ENCODE measurements around the gene TAF9B. TPM values are rescaled to one million over a fixed set of nuclear protein-coding genes. Genes with fewer than 3 reads are reported as not detected.

Gene TAF9B
- total and polyA plus RNA-seq, 2 donors (not counting 3 experiments of a cell fraction or from before 2014, with no cell fraction given), result 16.0 to 25.9 TPM

- H2AFZ ChIP-seq (ENCODE audit: low read depth, low read length), result no peak overlapping the region
- H3K4me2 ChIP-seq (ENCODE audit: insufficient read depth, low read length), result no peak overlapping the region
- no peaks in the 10 kb centered on the region for H3K9me3 ChIP-seq (replicated peaks; ENCODE audit: control insufficient read depth, insufficient read depth, low read length)
- H3K36me3 ChIP-seq (ENCODE audit: control insufficient read depth in 2 of 2, extremely low read depth in 1 of 2, insufficient read depth in 2 of 2, low read length in 2 of 2), result peaks cover 3 to 5% of the 10 kb centered on the region in 2 experiments
- H3K9ac ChIP-seq (replicated peaks; ENCODE audit: extremely low read depth, insufficient read depth, low read length), result no peak overlapping the region
- H3K79me2 ChIP-seq (ENCODE audit: control insufficient read depth, insufficient read depth, low read length), result peaks cover 23% of the 10 kb centered on the region
- ChIA-PET CTCF (no interaction called here), POLR2A (no interaction called here)
- H4K20me1 ChIP-seq (replicated peaks; ENCODE audit: control insufficient read depth, extremely low read depth, insufficient read depth, low read length), result no peaks in the 10 kb centered on the region
- BruUV-seq (replicated peaks), result no TSS peak
- DNase-seq (ENCODE audit: low read depth, low spot score), result no peak
- no peak overlapping the region for H3K27ac ChIP-seq (ENCODE audit: insufficient read depth, low read depth, low read length)
- dilution Hi-C loops (cut with MboI; ENCODE audit: extremely low pct_ligation_motif_present, low sequenced_read_pairs) (no loop called here), intact Hi-C loops (cut with micrococcal nuclease) (no loop called here)
- H3K9me1 ChIP-seq (replicated peaks; ENCODE audit: control insufficient read depth, extremely low read depth, insufficient read depth, low read length), result no peaks in the 10 kb centered on the region
- no peak for TF ChIP-seq FOS (IDR thresholded peaks at IDR 0.05; ENCODE audit: borderline replicate concordance, insufficient read depth, low read length)
- no peak for TF ChIP-seq MAX (IDR thresholded peaks at IDR 0.05; ENCODE audit: insufficient read depth, insufficient read length)
- no peak for TF ChIP-seq POLR2AphosphoS5 (IDR thresholded peaks at IDR 0.05; ENCODE audit: insufficient read depth, low read depth, low read length)
- no peak for TF ChIP-seq CTCF (IDR thresholded peaks at IDR 0.05; ENCODE audit: extremely low read depth in 1 of 2, insufficient read depth in 1 of 2, low read depth in 1 of 2, low read length in 2 of 2)
- TF ChIP-seq EZH2 (IDR thresholded peaks at IDR 0.05; ENCODE audit: borderline replicate concordance, low read depth, low read length, severe bottlenecking), result no peak
- TF ChIP-seq POLR2A (IDR thresholded peaks at IDR 0.05; ENCODE audit: low read depth, low read length), result no peak
- TF ChIP-seq GATA2 (IDR thresholded peaks at IDR 0.05; ENCODE audit: insufficient read depth, insufficient read length, low read depth, low read length), result no peak
- TF ChIP-seq MYC (IDR thresholded peaks at IDR 0.05; ENCODE audit: low read depth, low read length), result no peak
- no peak for TF ChIP-seq JUN (IDR thresholded peaks at IDR 0.05; ENCODE audit: borderline replicate concordance, insufficient read depth, insufficient read length, low read depth)
- no peaks in the 10 kb centered on the region for H3K27me3 ChIP-seq (ENCODE audit: control insufficient read depth in 2 of 2, insufficient read depth in 2 of 2, low read length in 2 of 2)
- no peak overlapping the region for H3K4me3 ChIP-seq (replicated peaks in 1 of 3; ENCODE audit: insufficient read depth in 1 of 3, low read depth in 1 of 3, low read length in 3 of 3)
- peaks cover 7% of the 10 kb centered on the region for H3K4me1 ChIP-seq (ENCODE audit: control insufficient read depth, extremely low read depth, insufficient read depth, low read length)
- FAIRE-seq, result no peak
Measured at GRCh38 chrX:78124307-78124706, 15.1 kb downstream of the TAF9B start.

Data from endothelial cell of umbilical vein (primary cell).